Measurements from ENCODE around the gene GABPB1. TPM values are rescaled to one million over a fixed set of nuclear protein-coding genes. Genes with fewer than 3 reads are reported as not detected.
"Not testable (repeated sequence)": the region's sequence is repeated elsewhere in the genome, so short reads cannot be mapped to it uniquely, and the experiment has no call there.

The GABPB1 gene
- total and polyA plus RNA-seq, 8 donors = 2.9 to 9.7 (median 4.9) TPM

DNA sequence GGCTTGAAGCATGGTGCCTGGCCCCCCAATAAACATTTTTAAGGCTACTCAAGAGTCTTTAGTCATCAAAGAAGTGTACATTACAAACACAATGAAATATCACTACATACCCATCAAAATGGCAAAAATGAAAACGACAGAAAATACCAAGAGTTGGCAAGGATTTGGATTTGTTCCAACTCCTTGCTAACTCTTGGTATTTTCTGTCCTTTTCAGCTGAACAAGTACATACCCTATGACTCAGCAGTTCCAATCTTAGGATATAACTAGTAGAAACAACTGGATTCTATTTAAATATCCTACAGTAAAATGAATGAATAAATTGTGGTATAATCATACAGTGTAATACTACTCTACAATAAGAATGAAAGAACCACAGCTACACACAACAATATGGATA lies 25.1 kb upstream of the GABPB1 start:
- no peak overlapping the region for H3K4me3 ChIP-seq
- H3K9me3 ChIP-seq = no peaks in the 10 kb centered on the region
- FAIRE-seq (no peak), DNase-seq (no peak), ATAC-seq (no peak)
- no peaks in the 10 kb centered on the region for H3K4me1 ChIP-seq
- TF ChIP-seq CTCF (IDR thresholded peaks at IDR 0.05) = no peak
- intact Hi-C loops (cut with DNase I) = no loop called here
- no peaks in the 10 kb centered on the region for H3K27me3 ChIP-seq
- H3K27ac ChIP-seq = no peak overlapping the region
- WGBS, 2 donors = 43 to 88% methylated on average over 1 of the region's 1 CpG
- H3K36me3 ChIP-seq = no peaks in the 10 kb centered on the region

GRCh38 chr15:50379413-50379812 lies 24.4 kb upstream of the GABPB1 start:
- H3K27me3 ChIP-seq; intact Hi-C loops (cut with DNase I); H3K9me3 ChIP-seq; H3K4me3 ChIP-seq; ATAC-seq; FAIRE-seq; DNase-seq; H3K36me3 ChIP-seq; H3K27ac ChIP-seq; H3K4me1 ChIP-seq: not testable (repeated sequence)
- WGBS, 2 donors = 87 to 97% methylated on average over 7 of the region's 7 CpGs

- no peak for ATAC-seq
These were observed 23.8 kb upstream of the GABPB1 start for GRCh38 chr15:50378776-50379175.

GRCh38 chr15:50377867-50378751 lies 23.1 kb upstream of the GABPB1 start:
- no peak for DNase-seq
- no peak for ATAC-seq
- Histone ChIP-seq H3K9me3 (no peaks in the 10 kb centered on the region), H3K27me3 (no peaks in the 10 kb centered on the region), H3K4me3 (no peak overlapping the region), H3K4me1 (no peaks in the 10 kb centered on the region), H3K27ac (no peak overlapping the region), H3K36me3 (no peaks in the 10 kb centered on the region)
- no peak for TF ChIP-seq CTCF (IDR thresholded peaks at IDR 0.05)
- no peak for FAIRE-seq
- intact Hi-C loops (cut with DNase I) = no loop called here
- 68 to 76% methylated on average over 3 of the region's 3 CpGs for WGBS, 2 donors

More at GRCh38 chr15:50378776-50379175, 23.8 kb upstream of the GABPB1 start:
- WGBS, 2 donors = 93 to 100% methylated on average over 1 of the region's 1 CpG
- intact Hi-C loops (cut with DNase I) = no loop called here
- TF ChIP-seq CTCF (IDR thresholded peaks at IDR 0.05) = no peak
- Histone ChIP-seq H3K36me3 (no peaks in the 10 kb centered on the region), H3K9me3 (no peaks in the 10 kb centered on the region), H3K27ac (no peak overlapping the region), H3K4me1 (no peaks in the 10 kb centered on the region), H3K4me3 (no peak overlapping the region), H3K27me3 (no peaks in the 10 kb centered on the region)
- FAIRE-seq (no peak), DNase-seq (no peak)

DNA sequence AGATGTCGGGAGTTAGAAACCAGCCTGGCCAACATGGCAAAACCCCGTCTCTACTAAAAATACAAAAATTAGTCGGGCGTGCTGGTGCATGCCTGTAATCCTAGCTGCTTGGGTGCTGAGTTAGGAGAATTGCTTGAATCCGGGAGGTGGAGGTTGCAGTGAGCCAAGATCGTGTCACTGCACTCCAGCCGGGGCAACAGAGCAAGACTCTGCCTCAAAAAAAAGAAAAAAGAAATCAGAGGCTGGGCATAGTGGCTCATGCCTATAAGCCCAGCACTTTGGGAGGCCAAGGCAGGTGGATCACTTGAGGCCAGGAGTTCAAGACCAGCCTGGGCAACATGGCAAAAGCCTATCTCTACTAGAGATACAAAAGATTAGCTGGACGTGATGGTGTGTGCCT lies 14.6 kb upstream of the GABPB1 start:
- WGBS, 2 donors = 91 to 92% methylated on average over 8 of the region's 8 CpGs
- H3K27me3 ChIP-seq; ATAC-seq; DNase-seq; H3K27ac ChIP-seq; H3K4me3 ChIP-seq; H3K9me3 ChIP-seq; H3K4me1 ChIP-seq; H3K36me3 ChIP-seq; intact Hi-C loops (cut with DNase I); FAIRE-seq: not testable (repeated sequence)

GRCh38 chr15:50365971-50366370 lies 11.0 kb upstream of the GABPB1 start:
- FAIRE-seq (no peak), ATAC-seq (no peak), DNase-seq (no peak)
- no peak overlapping the region for H3K4me3 ChIP-seq
- intact Hi-C loops (cut with DNase I) = no loop called here
- no peak for TF ChIP-seq CTCF (IDR thresholded peaks at IDR 0.05)
- no peaks in the 10 kb centered on the region for H3K27me3 ChIP-seq
- peaks cover 0 to 10% (median 0%) of the 10 kb centered on the region in 3 donors for H3K36me3 ChIP-seq
- no peak overlapping the region for H3K27ac ChIP-seq
- H3K4me1 ChIP-seq = no peaks in the 10 kb centered on the region
- no peaks in the 10 kb centered on the region for H3K9me3 ChIP-seq

All from pancreas (tissue), 10 donors.